K562 (cell line): ENCODE measurements around the gene MTA1. TPM values are rescaled to one million over a fixed set of nuclear protein-coding genes. Genes with fewer than 3 reads are reported as not detected.

Source experiments
- ATAC-seq: fragments of 200-7000 bp; cut with Tn5 transposase; 3 replicates; pipeline ENCODE4 v1.9.1; 2020; ENCODE audit warnings: moderate library complexity
- BruUV-seq: library from RNA; stranded (reverse); fragments of 400-500 nt; replicated peaks from 2 replicates; lab custom pipeline; 2021; lab: Mats Ljungman, UMichigan
- CTCF ChIA-PET: fragments of 300-600 bp; formaldehyde crosslinking; extraction: SDS; loops from one replicate; lab custom pipeline; 2021; ENCODE audit warnings: low intra/inter-chr PET ratio; lab: Yijun Ruan, JAX
- POLR2A ChIA-PET: fragments of 300-600, 350-650 bp; sonication (Branson Sonifier 250); formaldehyde crosslinking; extraction: SDS; loops from one replicate; lab custom pipeline; 2021; ENCODE audit warnings: antibody characterized with exemption, inconsistent platforms; lab: Yijun Ruan, JAX
- DNase-seq, 4 experiments: peaks; one replicate each; pipeline versions ENCODE4 v3.0.0 to v3.0.0-alpha.2; 2011 to 2018; ENCODE audit warnings: low spot score in 3 of 4, mixed read lengths in 3 of 4; ENCODE audit errors: extremely low read depth in 1 of 4
- FAIRE-seq: peaks from 2 replicates; lab custom pipeline; 2011; peaks lifted over from hg19 to GRCh38; lab: Jason Lieb, UNC
- H2AFZ ChIP-seq: 2 replicates; pipeline ENCODE4 v1.6.0; 2011; ENCODE audit warnings: low read depth, low read length, control low read depth, inconsistent platforms
- H3K27ac ChIP-seq: fragments of 200-600 bp; 3 replicates; pipeline ENCODE4 v1.8.0; 2011; ENCODE audit warnings: low read depth, mild to moderate bottlenecking, control low read depth, inconsistent platforms, low read length, moderate library complexity, mixed read lengths; ENCODE audit errors: extremely low read depth
- H3K27me3 ChIP-seq, 2 experiments: fragments of 300-600 bp in 1 of 2; 2 replicates in 1 of 2; 3 replicates in 1 of 2; pipeline versions ENCODE4 v1.6.0 to v1.8.0; 2011; ENCODE audit warnings: inconsistent platforms in 2 of 2, low read length in 2 of 2, mild to moderate bottlenecking in 1 of 2, mixed read lengths in 1 of 2, moderate library complexity in 1 of 2; ENCODE audit not compliant: control insufficient read depth in 2 of 2, insufficient read depth in 2 of 2
- H3K36me3 ChIP-seq: fragments of 300-600 bp; 3 replicates; pipeline ENCODE4 v1.8.0; 2011; ENCODE audit warnings: mild to moderate bottlenecking, low read length, inconsistent platforms; ENCODE audit not compliant: control insufficient read depth, insufficient read depth
- H3K4me1 ChIP-seq, 2 experiments: fragments of 200-600 bp in 1 of 2; replicated peaks in 1 of 2; 2 replicates in 1 of 2; 3 replicates in 1 of 2; pipeline versions ENCODE4 v1.5.1 to v1.8.0; 2011; ENCODE audit warnings: inconsistent platforms in 2 of 2, low read length in 2 of 2, mild to moderate bottlenecking in 1 of 2, mixed read lengths in 1 of 2, moderate library complexity in 1 of 2; ENCODE audit not compliant: control insufficient read depth in 2 of 2, insufficient read depth in 2 of 2
- H3K4me2 ChIP-seq: 2 replicates; pipeline ENCODE4 v1.6.1; 2011; ENCODE audit warnings: low read length, control low read depth, inconsistent platforms, mixed read lengths; ENCODE audit not compliant: insufficient read depth
- H3K4me3 ChIP-seq: fragments of 200-600 bp; sonication (generic), shearing (Covaris generic); 2 replicates; pipeline ENCODE4 v1.5.1; 2016; ENCODE audit warnings: control low read depth, inconsistent platforms
- H3K79me2 ChIP-seq: fragments of 200-600 bp; 3 replicates; pipeline ENCODE4 v1.8.0; 2011; ENCODE audit warnings: low read length, inconsistent platforms; ENCODE audit not compliant: control insufficient read depth, insufficient read depth
- H3K9ac ChIP-seq, 2 experiments: 2 replicates each; pipeline versions ENCODE4 v1.6.0 to v1.6.1; 2011; ENCODE audit warnings: low read depth in 2 of 2, low read length in 2 of 2, control low read depth in 1 of 2, inconsistent platforms in 1 of 2, mild to moderate bottlenecking in 1 of 2, mixed read lengths in 1 of 2; ENCODE audit not compliant: insufficient read depth in 1 of 2
- H3K9me1 ChIP-seq: one replicate; pipeline ENCODE4 v1.6.0; 2011; ENCODE audit warnings: inconsistent platforms, mild to moderate bottlenecking, low read length, moderate library complexity; ENCODE audit not compliant: control insufficient read depth, insufficient read depth
- H3K9me3 ChIP-seq: replicated peaks from 2 replicates; pipeline ENCODE4 v1.5.1; 2011; ENCODE audit warnings: low read depth, low read length, inconsistent platforms; ENCODE audit not compliant: control insufficient read depth, insufficient read depth
- H4K20me1 ChIP-seq: replicated peaks from 2 replicates; pipeline ENCODE4 v1.6.1; 2011; ENCODE audit warnings: low read length, inconsistent platforms, mixed read lengths; ENCODE audit not compliant: control insufficient read depth, insufficient read depth
- HINFP ChIP-seq: fragments of 450-650 bp; conservative IDR thresholded peaks from 2 replicates; pipeline ENCODE4 v1.6.1; 2016; ENCODE audit warnings: missing genetic modification characterization, low read depth, mild to moderate bottlenecking, control low read depth, missing compliant biosample characterization
- HIVEP1 ChIP-seq: fragments of 250-450 bp; sonication (Bioruptor Pico); IDR thresholded peaks from 2 replicates; pipeline ENCODE4 v1.4.0; 2020; ENCODE audit warnings: mild to moderate bottlenecking
- TAL1 ChIP-seq: fragments of 450-650 bp; IDR thresholded peaks from 2 replicates; pipeline ENCODE4 v1.6.1; 2016; ENCODE audit warnings: mild to moderate bottlenecking
- TFAM ChIP-seq: fragments of 250-450 bp; sonication (Bioruptor Pico); conservative IDR thresholded peaks from 2 replicates; pipeline ENCODE4 v1.5.0; 2021; ENCODE audit warnings: mild to moderate bottlenecking, moderate library complexity
- WGBS: fragments of 100-300 bp; shearing (Covaris generic); methylation state at CpG from one replicate; pipeline ENCODE4 v1.1.6; 2016; ENCODE audit warnings: low coverage, mixed read lengths; ENCODE audit not compliant: insufficient coverage; ENCODE audit errors: missing lambda C conversion rate; 5-methylcytosine and 5-hydroxymethylcytosine counted together
- in situ Hi-C: fragments of 300-500 bp; cut with MboI; formaldehyde crosslinking; loops from 4 replicates; pipeline ENCODE4 v1.15.0; 2018; ENCODE audit warnings: inconsistent platforms, mixed read lengths
- intact Hi-C: fragments of 100-400 bp; cut with micrococcal nuclease; formaldehyde crosslinking; loops from 2 replicates; pipeline ENCODE4 v1.14.2; 2022
- polyA plus RNA-seq, 8 experiments: library from polyadenylated mRNA; depleted of rRNA in 4 of 8; stranded (reverse) in 5 of 8; unstranded in 3 of 8; fragments of >200 nt; fragmentation: Nextera tagmentation in 2 of 8; fragmentation: Illumina TruSeq in 1 of 8; extraction: Ambion mirVana in 2 of 8; extraction: Trizol in 1 of 8; gene quantifications; 2 replicates each; pipeline versions ENCODE4 v1.2.1 to v1.2.3, GENCODE V29; 2011 to 2014; ENCODE audit warnings: inconsistent platforms in 1 of 8, missing spikeins in 1 of 8
- total RNA-seq, 7 experiments: library from RNA; depleted of rRNA in 6 of 7; stranded (reverse); fragments of >200 nt in 6 of 7; fragmentation: Illumina TruSeq in 2 of 7; extraction: Trizol in 2 of 7; gene quantifications; 2 replicates each; pipeline versions ENCODE4 v1.2.1 to v1.2.3, GENCODE V29; 2011 to 2021; ENCODE audit warnings: low replicate concordance in 1 of 7
- TF ChIP-seq, protein P1 (sequence below): sonication (generic); formaldehyde crosslinking; IDR thresholded peaks from 2 replicates; pipeline ENCODE4 v1.8.0; 2022; ENCODE audit warnings: mild to moderate bottlenecking, missing genetic modification reagents, borderline replicate concordance

Gene MTA1
- total and polyA plus RNA-seq, 9 of the 15 experiments (the other 6 are each of a cell fraction or from before 2014, with no cell fraction given) = 0.13 to 118 (median 32.3) TPM

- FAIRE-seq = no peak
- ATAC-seq = no peak
- Histone ChIP-seq H2AFZ (no peak overlapping the region), H3K9me1 (no peaks in the 10 kb centered on the region), H3K27ac (no peak overlapping the region), H3K27me3 (no peaks in the 10 kb centered on the region), H3K9ac (no peak overlapping the region), H4K20me1 (no peaks in the 10 kb centered on the region), H3K4me1 (peaks cover 8 to 28% of the 10 kb centered on the region in 2 experiments; a peak in 4 of 5 replicates), H3K36me3 (no peaks in the 10 kb centered on the region), H3K79me2 (no peaks in the 10 kb centered on the region), H3K9me3 (no peaks in the 10 kb centered on the region), H3K4me2 (no peak overlapping the region), H3K4me3 (no peak overlapping the region)
- POLR2A ChIA-PET = no interaction called here
- CTCF ChIA-PET = no interaction called here
- TF ChIP-seq, protein P1, sequence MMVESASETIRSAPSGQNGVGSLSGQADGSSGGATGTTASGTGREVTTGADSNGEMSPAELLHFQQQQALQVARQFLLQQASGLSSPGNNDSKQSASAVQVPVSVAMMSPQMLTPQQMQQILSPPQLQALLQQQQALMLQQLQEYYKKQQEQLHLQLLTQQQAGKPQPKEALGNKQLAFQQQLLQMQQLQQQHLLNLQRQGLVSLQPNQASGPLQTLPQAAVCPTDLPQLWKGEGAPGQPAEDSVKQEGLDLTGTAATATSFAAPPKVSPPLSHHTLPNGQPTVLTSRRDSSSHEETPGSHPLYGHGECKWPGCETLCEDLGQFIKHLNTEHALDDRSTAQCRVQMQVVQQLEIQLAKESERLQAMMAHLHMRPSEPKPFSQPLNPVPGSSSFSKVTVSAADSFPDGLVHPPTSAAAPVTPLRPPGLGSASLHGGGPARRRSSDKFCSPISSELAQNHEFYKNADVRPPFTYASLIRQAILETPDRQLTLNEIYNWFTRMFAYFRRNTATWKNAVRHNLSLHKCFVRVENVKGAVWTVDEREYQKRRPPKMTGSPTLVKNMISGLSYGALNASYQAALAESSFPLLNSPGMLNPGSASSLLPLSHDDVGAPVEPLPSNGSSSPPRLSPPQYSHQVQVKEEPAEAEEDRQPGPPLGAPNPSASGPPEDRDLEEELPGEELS (CRISPR knock-in tag) = no peak
- TF ChIP-seq HIVEP1 (CRISPR knock-in tag) (no peak), TFAM (no peak), HINFP (no peak), TAL1 (no peak)
- BruUV-seq = no TSS peak
- DNase-seq = no peak
- intact Hi-C loops (no loop called here), in situ Hi-C loops (no loop called here)
- no CpG with 5 or more reads among the region's 14 CpGs for WGBS
Observed at GRCh38 chr14:105379946-105380345, 39.7 kb upstream of the MTA1 start.
